IMR-90 (cell line): ENCODE data around the gene TUBG2. TPM values are rescaled to one million over a fixed set of nuclear protein-coding genes. Genes with fewer than 3 reads are reported as not detected.

Source experiments
- ATAC-seq: fragments of 200-7000 bp; cut with Tn5 transposase; 2 replicates; pipeline ENCODE4 v1.9.1; 2020; ENCODE audit warnings: low read depth, mild to moderate bottlenecking, moderate library complexity
- BruUV-seq: library from RNA; stranded (reverse); fragments of 400-500 nt; replicated peaks from 2 replicates; lab custom pipeline; 2021; lab: Mats Ljungman, UMichigan
- CTCF ChIA-PET: fragments of 300-600 bp; formaldehyde crosslinking; extraction: SDS; loops from one replicate; lab custom pipeline; 2021; ENCODE audit warnings: antibody characterized with exemption; lab: Yijun Ruan, JAX
- POLR2A ChIA-PET: fragments of 300-600 bp; sonication (Branson Sonifier 250); formaldehyde crosslinking; loops from one replicate; lab custom pipeline; 2022; ENCODE audit warnings: antibody characterized with exemption; ENCODE audit not compliant: unreplicated experiment; lab: Charles Lee
- DNase-seq: peaks from one replicate; pipeline ENCODE4 v3.0.0; 2013
- H2AFZ ChIP-seq: replicated peaks from 2 replicates; pipeline ENCODE3; 2013; ENCODE audit warnings: low read length, mild to moderate bottlenecking; ENCODE audit not compliant: poor library complexity
- H2AK5ac ChIP-seq: 2 replicates; pipeline ENCODE4 v1.6.1; 2013; ENCODE audit warnings: low read depth, low read length, inconsistent platforms
- H2AK9ac ChIP-seq: replicated peaks from 2 replicates; pipeline ENCODE3; 2013; ENCODE audit warnings: mild to moderate bottlenecking, low read depth, low read length, moderate library complexity; ENCODE audit not compliant: poor library complexity
- H2BK120ac ChIP-seq: 2 replicates; pipeline ENCODE4 v1.6.1; 2013; ENCODE audit warnings: low read depth, low read length, inconsistent platforms
- H2BK15ac ChIP-seq: 3 replicates; pipeline ENCODE4 v1.6.1; 2013; ENCODE audit warnings: low read depth, low read length, inconsistent platforms
- H2BK20ac ChIP-seq: 2 replicates; pipeline ENCODE4 v1.6.1; 2013; ENCODE audit warnings: low read depth, mild to moderate bottlenecking, inconsistent platforms, low read length, moderate library complexity
- H2BK5ac ChIP-seq: 2 replicates; pipeline ENCODE4 v1.6.1; 2013; ENCODE audit warnings: mild to moderate bottlenecking, low read depth, low read length, inconsistent platforms; ENCODE audit not compliant: poor library complexity, severe bottlenecking
- H3K14ac ChIP-seq: replicated peaks from 2 replicates; pipeline ENCODE4 v1.6.1; 2013; ENCODE audit warnings: low read depth, low read length, inconsistent platforms
- H3K18ac ChIP-seq: 2 replicates; pipeline ENCODE4 v1.6.1; 2013; ENCODE audit warnings: low read depth, low read length, control low read depth
- H3K23ac ChIP-seq: 2 replicates; pipeline ENCODE4 v1.6.1; 2013; ENCODE audit warnings: low read depth, low read length, inconsistent platforms
- H3K27ac ChIP-seq: 2 replicates; pipeline ENCODE4 v1.5.1; 2013; ENCODE audit warnings: mild to moderate bottlenecking, control low read depth, low read length; ENCODE audit not compliant: insufficient read depth
- H3K27me3 ChIP-seq: 2 replicates; pipeline ENCODE4 v1.6.1; 2013; ENCODE audit warnings: low read length; ENCODE audit not compliant: control insufficient read depth, insufficient read depth
- H3K36me3 ChIP-seq: 2 replicates; pipeline ENCODE4 v1.6.1; 2013; ENCODE audit warnings: low read length, mixed read lengths; ENCODE audit not compliant: control insufficient read depth, insufficient read depth
- H3K4ac ChIP-seq: 2 replicates; pipeline ENCODE4 v1.6.1; 2013; ENCODE audit warnings: low read depth, low read length, inconsistent platforms
- H3K4me1 ChIP-seq: 2 replicates; pipeline ENCODE4 v1.6.1; 2013; ENCODE audit warnings: low read length, mixed read lengths; ENCODE audit not compliant: control insufficient read depth, insufficient read depth
- H3K4me2 ChIP-seq: 2 replicates; pipeline ENCODE4 v1.6.1; 2013; ENCODE audit warnings: low read depth, mild to moderate bottlenecking, control low read depth, low read length, moderate library complexity
- H3K4me3 ChIP-seq: 2 replicates; pipeline ENCODE4 v1.5.1; 2013; ENCODE audit warnings: low read depth, mild to moderate bottlenecking, control low read depth, low read length, moderate library complexity; ENCODE audit not compliant: insufficient read depth
- H3K56ac ChIP-seq: 2 replicates; pipeline ENCODE4 v1.6.1; 2013; ENCODE audit warnings: low read length, inconsistent platforms; ENCODE audit not compliant: insufficient read depth; ENCODE audit errors: extremely low read depth
- H3K79me1 ChIP-seq, 2 experiments: 2 replicates each; pipeline ENCODE4 v1.6.1; 2013; ENCODE audit warnings: low read length in 2 of 2, inconsistent platforms in 1 of 2, low read depth in 1 of 2
- H3K9ac ChIP-seq: 2 replicates; pipeline ENCODE4 v1.6.1; 2013; ENCODE audit warnings: low read depth, low read length, control low read depth
- H3K9me1 ChIP-seq: 2 replicates; pipeline ENCODE4 v1.6.1; 2013; ENCODE audit warnings: low read length, inconsistent platforms; ENCODE audit not compliant: insufficient read depth
- H3K9me3 ChIP-seq: 2 replicates; pipeline ENCODE4 v1.6.1; 2013; ENCODE audit warnings: low read length; ENCODE audit not compliant: control insufficient read depth, insufficient read depth
- H4K20me1 ChIP-seq: 2 replicates; pipeline ENCODE4 v1.6.1; 2013; ENCODE audit warnings: low read length, inconsistent platforms; ENCODE audit not compliant: insufficient read depth
- H4K5ac ChIP-seq: 2 replicates; pipeline ENCODE4 v1.6.1; 2013; ENCODE audit warnings: mild to moderate bottlenecking, low read depth, low read length, control low read depth
- H4K8ac ChIP-seq, 2 experiments: 2 replicates each; pipeline ENCODE4 v1.6.1; 2013; ENCODE audit warnings: low read depth in 2 of 2, low read length in 2 of 2, control low read depth in 1 of 2, inconsistent platforms in 1 of 2
- H4K91ac ChIP-seq: 2 replicates; pipeline ENCODE4 v1.6.1; 2013; ENCODE audit warnings: low read depth, low read length, inconsistent platforms; ENCODE audit not compliant: insufficient read depth
- BHLHE40 ChIP-seq: fragments of 150-350 bp; IDR thresholded peaks from 2 replicates; pipeline ENCODE4 v1.6.1; 2016; ENCODE audit warnings: mild to moderate bottlenecking, low read depth, low read length
- CHD1 ChIP-seq: IDR thresholded peaks from 2 replicates; pipeline ENCODE4 v1.6.1; 2012; ENCODE audit warnings: low read depth, low read length, improper control_type of control experiment
- CTCF ChIP-seq: conservative IDR thresholded peaks from 2 replicates; pipeline ENCODE4 v1.5.1; 2012; ENCODE audit warnings: mild to moderate bottlenecking, low read depth, low read length, improper control_type of control experiment
- FOS ChIP-seq: fragments of 150-350 bp; IDR thresholded peaks from 2 replicates; pipeline ENCODE4 v1.6.1; 2016; ENCODE audit warnings: low read depth, low read length
- MAFK ChIP-seq: IDR thresholded peaks from 2 replicates; pipeline ENCODE4 v1.6.1; 2012; ENCODE audit warnings: low read depth, low read length, improper control_type of control experiment
- MXI1 ChIP-seq: IDR thresholded peaks from 2 replicates; pipeline ENCODE4 v1.6.1; 2012; ENCODE audit warnings: low read depth, mild to moderate bottlenecking, low read length, moderate library complexity, borderline replicate concordance
- NFE2L2 ChIP-seq: fragments of 150-350 bp; IDR thresholded peaks from 2 replicates; pipeline ENCODE4 v1.6.1; 2016; ENCODE audit warnings: low read depth, mild to moderate bottlenecking, low read length
- RAD21 ChIP-seq: IDR thresholded peaks from 2 replicates; pipeline ENCODE4 v1.6.1; 2012; ENCODE audit warnings: low read length, improper control_type of control experiment
- RCOR1 ChIP-seq: IDR thresholded peaks from 2 replicates; pipeline ENCODE4 v1.6.1; 2012; ENCODE audit warnings: mild to moderate bottlenecking, low read length, improper control_type of control experiment; ENCODE audit not compliant: insufficient replicate concordance
- RFX5 ChIP-seq: IDR thresholded peaks from 2 replicates; pipeline ENCODE4 v1.8.0; 2012; ENCODE audit warnings: low read depth, mild to moderate bottlenecking, low read length, moderate library complexity
- SMC3 ChIP-seq: fragments of 150-350 bp; IDR thresholded peaks from 2 replicates; pipeline ENCODE4 v1.6.1; 2016; ENCODE audit warnings: low read depth, mild to moderate bottlenecking, antibody characterized with exemption, low read length, moderate library complexity
- WGBS, 2 experiments: methylation state at CpG; one replicate each; pipeline versions ENCODE4 v1.1.5 to v1.1.7; 2013; ENCODE audit warnings: missing lambda C conversion rate in 2 of 2; ENCODE audit not compliant: insufficient read length in 1 of 2; ENCODE audit errors: extremely low coverage in 2 of 2; 5-methylcytosine and 5-hydroxymethylcytosine counted together
- dilution Hi-C: fragments of 300-500 bp; cut with HindIII; formaldehyde crosslinking; loops from one replicate; pipeline ENCODE4 v1.14.3; 2018; ENCODE audit warnings: low sequenced_read_pairs; ENCODE audit not compliant: unreplicated experiment
- in situ Hi-C: fragments of 300-500 bp; cut with MboI; formaldehyde crosslinking; loops from 3 replicates; pipeline ENCODE4 v1.14.3; 2019; ENCODE audit warnings: low sequenced_read_pairs, inconsistent platforms, mixed read lengths
- intact Hi-C: fragments of 100-400 bp; cut with micrococcal nuclease; formaldehyde crosslinking; loops from 2 replicates; pipeline ENCODE4 v1.10.0; 2022
- polyA plus RNA-seq, 3 experiments: library from polyadenylated mRNA; depleted of rRNA; stranded (reverse); fragments of >200 nt; gene quantifications; 2 replicates each; pipeline ENCODE4 v1.2.3, GENCODE V29; 2012; ENCODE audit warnings: low replicate concordance in 1 of 3
- total RNA-seq: library from RNA; depleted of rRNA; stranded (reverse); fragments of >200 nt; gene quantifications from 2 replicates; pipeline ENCODE4 v1.2.3, GENCODE V29; 2012
- TF ChIP-seq, protein P1 (sequence below): fragments of 150-350 bp; IDR thresholded peaks from 2 replicates; pipeline ENCODE4 v1.6.1; 2016; ENCODE audit warnings: low read depth, mild to moderate bottlenecking, low read length, moderate library complexity, borderline replicate concordance
- TF ChIP-seq, protein P2 (sequence below): fragments of 150-350 bp; IDR thresholded peaks from 2 replicates; pipeline ENCODE4 v1.6.1; 2017; ENCODE audit warnings: mild to moderate bottlenecking, antibody characterized with exemption, low read length, low read depth

The TUBG2 gene
- total and polyA plus RNA-seq, 2 of the 4 experiments (the other 2 are of a cell fraction) = 3.6 to 24.6 TPM

- Histone ChIP-seq H3K4ac (no peak overlapping the region), H4K8ac (peak overlapping the region in 1 of 2 experiments; percentile 77; a peak in 1 of 4 replicates), H2BK5ac (no peak overlapping the region), H3K4me2 (no peak overlapping the region), H3K9ac (no peak overlapping the region), H3K27ac (no peak overlapping the region), H3K56ac (no peak overlapping the region), H3K9me3 (no peaks in the 10 kb centered on the region), H3K18ac (no peak overlapping the region), H3K79me1 (peaks cover 4 to 24% of the 10 kb centered on the region in 2 experiments; a peak in 2 of 4 replicates), H2AK9ac (no peak overlapping the region), H4K20me1 (no peaks in the 10 kb centered on the region), H2AFZ (no peak overlapping the region), H4K5ac (no peak overlapping the region), H2AK5ac (no peak overlapping the region), H4K91ac (no peak overlapping the region), H3K9me1 (peaks cover 15% of the 10 kb centered on the region), H3K23ac (no peak overlapping the region), H3K4me3 (no peak overlapping the region), H3K36me3 (peaks cover 5% of the 10 kb centered on the region; the same call in 1 of the 2 replicates), H2BK20ac (no peak overlapping the region), H3K4me1 (peaks cover 11% of the 10 kb centered on the region), H3K14ac (no peak overlapping the region), H2BK120ac (no peak overlapping the region), H3K27me3 (peaks cover 7% of the 10 kb centered on the region), H2BK15ac (no peak overlapping the region)
- dilution Hi-C loops = no loop called here
- BruUV-seq = no TSS peak
- ATAC-seq (no peak), DNase-seq (no peak)
- intact Hi-C loops = loop anchor here (5.0 kb wide), 1 partner anchor 51 kb away; the partner anchor contains the start of genes RETREG3 and TUBG1
- CTCF ChIA-PET = no interaction called here
- in situ Hi-C loops = no loop called here
- POLR2A ChIA-PET = no interaction called here
- no CpG with 5 or more reads among the region's 9 CpGs for WGBS, 2 experiments
- no peak for TF ChIP-seq FOS
- no peak for TF ChIP-seq MXI1
- TF ChIP-seq CTCF = no peak
- TF ChIP-seq, protein P1, sequence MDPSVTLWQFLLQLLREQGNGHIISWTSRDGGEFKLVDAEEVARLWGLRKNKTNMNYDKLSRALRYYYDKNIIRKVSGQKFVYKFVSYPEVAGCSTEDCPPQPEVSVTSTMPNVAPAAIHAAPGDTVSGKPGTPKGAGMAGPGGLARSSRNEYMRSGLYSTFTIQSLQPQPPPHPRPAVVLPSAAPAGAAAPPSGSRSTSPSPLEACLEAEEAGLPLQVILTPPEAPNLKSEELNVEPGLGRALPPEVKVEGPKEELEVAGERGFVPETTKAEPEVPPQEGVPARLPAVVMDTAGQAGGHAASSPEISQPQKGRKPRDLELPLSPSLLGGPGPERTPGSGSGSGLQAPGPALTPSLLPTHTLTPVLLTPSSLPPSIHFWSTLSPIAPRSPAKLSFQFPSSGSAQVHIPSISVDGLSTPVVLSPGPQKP = no peak
- no peak for TF ChIP-seq NFE2L2
- no peak for TF ChIP-seq RCOR1
- TF ChIP-seq, protein P2, sequence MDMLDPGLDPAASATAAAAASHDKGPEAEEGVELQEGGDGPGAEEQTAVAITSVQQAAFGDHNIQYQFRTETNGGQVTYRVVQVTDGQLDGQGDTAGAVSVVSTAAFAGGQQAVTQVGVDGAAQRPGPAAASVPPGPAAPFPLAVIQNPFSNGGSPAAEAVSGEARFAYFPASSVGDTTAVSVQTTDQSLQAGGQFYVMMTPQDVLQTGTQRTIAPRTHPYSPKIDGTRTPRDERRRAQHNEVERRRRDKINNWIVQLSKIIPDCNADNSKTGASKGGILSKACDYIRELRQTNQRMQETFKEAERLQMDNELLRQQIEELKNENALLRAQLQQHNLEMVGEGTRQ = no peak
- no peak for TF ChIP-seq BHLHE40
- no peak for TF ChIP-seq MAFK
- TF ChIP-seq RAD21 = no peak
- no peak for TF ChIP-seq SMC3
- no peak for TF ChIP-seq CHD1
- no peak for TF ChIP-seq RFX5
Measured at GRCh38 chr17:42657824-42658588, 1.1 kb upstream of the TUBG2 start.
